Measurements from ENCODE around the gene SAFB2. TPM values are rescaled to one million over a fixed set of nuclear protein-coding genes. Genes with fewer than 3 reads are reported as not detected.

The SAFB2 gene
- total RNA-seq, 4 donors from 2014 or later = 11.6 to 47.3 (median 32.1) TPM

DNA sequence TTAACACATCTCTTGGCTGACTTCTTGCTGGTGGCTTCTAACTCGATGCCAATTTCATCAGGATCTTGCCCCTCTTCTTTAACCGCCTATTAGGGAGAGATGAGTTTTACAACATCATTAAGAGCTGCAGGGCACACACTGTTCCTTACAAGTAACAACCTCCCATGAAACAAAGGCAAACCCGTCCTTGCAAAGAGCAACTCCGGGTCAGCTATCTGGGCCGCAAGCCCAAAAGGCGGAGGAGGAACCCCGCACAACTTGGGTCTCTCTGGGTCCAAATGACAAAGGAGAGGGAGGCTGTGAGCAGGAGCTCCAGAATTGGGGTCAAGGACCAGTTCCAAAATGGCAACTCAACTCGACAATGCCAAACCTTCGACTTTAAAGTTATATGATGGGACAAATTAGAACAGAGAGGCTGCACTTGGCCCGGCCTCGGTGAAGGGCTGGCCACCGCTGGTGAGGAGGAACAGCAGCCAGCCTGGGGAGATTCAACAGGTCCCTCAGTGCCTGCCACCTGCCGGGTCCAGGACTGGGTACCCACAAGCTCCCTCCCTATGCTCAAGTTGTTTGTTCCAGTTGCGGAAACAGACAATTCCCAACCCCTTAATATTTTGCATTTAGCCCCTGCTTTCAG is 1.1 kb downstream of the SAFB2 start:
- no peak for TF ChIP-seq CTCF (IDR thresholded peaks at IDR 0.05)
- TF ChIP-seq POLR2A (IDR thresholded peaks at IDR 0.05) = no peak
- DNase-seq = no peak
- intact Hi-C loops (cut with DNase I) = loop anchor here (10.0 kb wide), 1 partner anchor 63 kb away; the partner anchor contains the start of genes HSD11B1L and MICOS13

DNA sequence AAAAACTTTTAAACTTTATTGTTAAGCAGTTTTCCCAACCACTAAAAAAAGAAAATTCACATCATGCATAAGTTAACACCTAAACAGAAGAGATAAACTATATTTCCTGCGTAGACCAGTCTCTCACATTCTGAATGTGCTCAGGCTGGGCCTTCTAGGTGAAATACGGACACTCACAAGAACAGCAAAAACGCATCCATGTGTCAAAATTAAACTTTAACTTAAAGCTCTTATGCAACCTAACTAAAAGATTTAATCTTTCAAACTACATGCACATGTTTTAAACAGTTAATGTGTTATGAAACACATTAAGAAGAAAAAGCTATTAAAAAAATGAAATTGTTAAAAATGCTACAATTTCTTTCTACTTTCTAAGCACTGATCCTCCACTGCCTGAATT is 2.6 kb downstream of the SAFB2 start:
- Histone ChIP-seq H3K4me1 (peaks cover 30 to 59% (median 31%) of the 10 kb centered on the region in 3 donors), H3K27me3 (no peaks in the 10 kb centered on the region), H3K4me3 (no peak overlapping the region), H3K27ac (peak overlapping the region in 1 of 4 donors; percentile 99), H3K9me3 (no peaks in the 10 kb centered on the region), H3K36me3 (peaks cover 13 to 62% (median 19%) of the 10 kb centered on the region in 3 donors)
- 68 to 81% methylated on average over 3 of the region's 3 CpGs for WGBS, 2 donors
- intact Hi-C loops (cut with DNase I) = loop anchor here (10.0 kb wide), 1 partner anchor 65 kb away; the partner anchor contains the start of genes HSD11B1L and MICOS13
- no peak for DNase-seq
- no peak for TF ChIP-seq POLR2A (IDR thresholded peaks at IDR 0.05)

More for the DNA sequence above, 1.1 kb downstream of the SAFB2 start:
- 8 to 23% methylated on average over 5 of the region's 14 CpGs for WGBS, 2 donors
- H3K4me3 ChIP-seq = peak overlapping the region; percentile 78 to 100 (median 90)
- peak overlapping the region; percentile 95 to 99 (median 96) for H3K27ac ChIP-seq
- peaks cover 38 to 74% (median 46%) of the 10 kb centered on the region in 3 donors for H3K4me1 ChIP-seq
- no peaks in the 10 kb centered on the region for H3K27me3 ChIP-seq
- peaks cover 0 to 62% (median 8%) of the 10 kb centered on the region in 3 donors for H3K36me3 ChIP-seq
- H3K9me3 ChIP-seq = no peaks in the 10 kb centered on the region

- Histone ChIP-seq H3K27me3 (no peaks in the 10 kb centered on the region), H3K9me3 (no peaks in the 10 kb centered on the region), H3K27ac (no peak overlapping the region), H3K4me3 (no peak overlapping the region), H3K4me1 (peaks cover 23 to 47% (median 24%) of the 10 kb centered on the region in 3 donors), H3K36me3 (peaks cover 26 to 76% (median 33%) of the 10 kb centered on the region in 3 donors)
- intact Hi-C loops (cut with DNase I) = no loop called here
- no peak for DNase-seq
- no peak for TF ChIP-seq POLR2A (IDR thresholded peaks at IDR 0.05)
- WGBS, 2 donors = 93 to 96% methylated on average over 9 of the region's 9 CpGs
Measured at GRCh38 chr19:5618591-5618990, 4.0 kb downstream of the SAFB2 start.

- Histone ChIP-seq H3K9me3 (no peaks in the 10 kb centered on the region), H3K27me3 (no peaks in the 10 kb centered on the region), H3K4me1 (peaks cover 23 to 47% (median 24%) of the 10 kb centered on the region in 3 donors), H3K27ac (no peak overlapping the region), H3K36me3 (peaks cover 37 to 91% (median 48%) of the 10 kb centered on the region in 3 donors), H3K4me3 (no peak overlapping the region)
- no peak for DNase-seq
- WGBS, 2 donors = 65 to 76% methylated on average over 1 of the region's 1 CpG
- intact Hi-C loops (cut with DNase I) = no loop called here
- no peak for TF ChIP-seq CTCF (IDR thresholded peaks at IDR 0.05)
- no peak for TF ChIP-seq POLR2A (IDR thresholded peaks at IDR 0.05)
Measured at GRCh38 chr19:5617080-5617479, 5.5 kb downstream of the SAFB2 start.

DNA sequence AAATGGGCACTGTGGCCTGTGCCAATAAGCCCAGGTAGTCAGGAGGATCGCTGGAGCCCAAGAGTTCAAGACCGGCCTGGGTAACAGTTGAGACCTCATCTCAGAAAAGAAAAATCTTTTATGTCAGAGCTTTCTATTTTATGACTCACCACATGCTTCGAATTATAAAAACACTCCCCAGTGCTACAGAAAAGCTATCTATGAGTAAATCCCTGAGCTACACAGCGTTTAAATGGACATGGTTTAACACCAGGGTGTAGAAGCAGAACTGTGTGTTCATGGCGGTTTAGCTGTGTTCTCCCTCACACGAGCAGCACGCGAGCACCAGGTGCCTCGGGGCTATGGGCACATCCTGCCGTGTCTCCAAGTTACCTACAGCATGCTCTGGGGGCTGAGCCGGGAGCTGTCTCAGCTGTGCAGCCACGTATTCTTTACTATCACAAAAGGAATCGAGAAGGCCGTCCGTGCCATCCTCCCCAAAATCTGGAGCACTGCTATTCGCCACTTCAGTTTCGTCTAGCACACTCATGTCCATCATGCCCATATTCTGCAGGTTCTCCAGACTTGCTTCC is 6.7 kb downstream of the SAFB2 start:
- Histone ChIP-seq H3K27ac (no peak overlapping the region), H3K36me3 (peaks cover 37 to 93% (median 51%) of the 10 kb centered on the region in 3 donors), H3K9me3 (no peaks in the 10 kb centered on the region), H3K4me3 (no peak overlapping the region), H3K27me3 (no peaks in the 10 kb centered on the region), H3K4me1 (peaks cover 15 to 35% (median 17%) of the 10 kb centered on the region in 3 donors)
- 90% methylated on average over 16 to 17 of the region's 17 CpGs for WGBS, 2 donors
- intact Hi-C loops (cut with DNase I) = no loop called here
- no peak for DNase-seq
- TF ChIP-seq CTCF (IDR thresholded peaks at IDR 0.05) = no peak
- TF ChIP-seq POLR2A (IDR thresholded peaks at IDR 0.05) = no peak
